GM19372 (cell line): ENCODE results near the gene SBNO1.
"Not testable (repeated sequence)": the region's sequence is repeated elsewhere in the genome, so short reads cannot be mapped to it uniquely, and the experiment has no call there.

Source experiments
- ATAC-seq: cut with Tn5 transposase; IDR thresholded peaks from one replicate; pipeline ENCODE4 v1.9.1; 2021; ENCODE audit warnings: mild to moderate bottlenecking, low read depth, moderate library complexity; ENCODE audit not compliant: unreplicated experiment

SBNO1 gene

DNA sequence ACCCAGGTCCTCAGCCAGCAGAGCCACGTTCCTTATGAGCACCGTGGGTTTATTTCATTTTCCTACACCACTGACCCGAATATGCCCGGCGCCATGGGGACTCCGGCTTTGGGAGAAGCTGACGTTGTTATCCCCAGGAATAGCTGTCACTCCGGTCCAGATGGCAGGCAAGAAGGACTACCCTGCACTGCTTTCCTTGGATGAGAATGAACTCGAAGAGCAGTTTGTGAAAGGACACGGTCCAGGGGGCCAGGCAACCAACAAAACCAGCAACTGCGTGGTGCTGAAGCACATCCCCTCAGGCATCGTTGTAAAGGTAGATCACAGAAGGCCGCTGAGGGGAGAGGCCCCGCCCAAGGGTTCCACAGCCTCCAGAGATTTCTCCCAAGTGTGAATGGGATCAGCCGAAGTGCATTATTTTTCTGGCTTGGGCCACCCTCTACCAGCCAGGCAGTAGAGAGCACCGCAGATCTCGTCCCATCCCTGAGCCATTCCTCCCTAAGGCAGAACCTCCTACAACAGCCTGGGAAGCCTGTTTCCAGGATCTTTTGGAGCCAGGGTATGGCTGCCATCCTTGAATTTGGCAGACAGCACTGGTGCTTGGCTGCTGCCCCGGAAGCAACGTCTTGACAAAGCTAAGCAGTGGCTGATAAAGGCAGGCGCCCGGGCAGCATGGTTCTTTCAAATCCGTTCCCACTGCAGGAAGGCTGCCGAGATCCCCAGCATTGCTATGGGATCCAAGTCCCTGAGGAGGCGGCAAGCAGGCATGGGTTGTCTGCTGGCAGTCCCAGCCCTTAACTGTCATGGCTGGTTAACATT lies 110.8 kb downstream of the SBNO1 start:
- ATAC-seq, result no peak

DNA sequence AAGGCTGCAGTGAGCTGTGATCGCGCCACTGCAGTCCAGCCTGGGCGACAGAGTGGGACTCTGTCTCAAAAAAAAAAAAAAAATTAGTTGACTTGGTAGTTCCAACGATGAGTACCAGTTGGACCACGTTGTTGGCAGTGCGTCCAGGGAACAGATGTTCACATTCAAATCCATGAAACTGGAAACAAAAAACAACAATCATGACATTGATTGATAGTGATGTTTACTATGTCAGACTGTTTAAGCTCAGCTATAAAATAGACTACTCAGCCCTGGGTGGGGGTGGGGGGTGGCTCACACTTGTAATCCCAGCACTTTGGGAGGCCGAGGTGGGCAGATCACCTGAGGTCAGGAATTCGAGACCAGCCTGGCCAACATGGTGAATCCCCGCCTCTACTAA lies 112.3 kb downstream of the SBNO1 start:
- not testable (repeated sequence) for ATAC-seq

DNA sequence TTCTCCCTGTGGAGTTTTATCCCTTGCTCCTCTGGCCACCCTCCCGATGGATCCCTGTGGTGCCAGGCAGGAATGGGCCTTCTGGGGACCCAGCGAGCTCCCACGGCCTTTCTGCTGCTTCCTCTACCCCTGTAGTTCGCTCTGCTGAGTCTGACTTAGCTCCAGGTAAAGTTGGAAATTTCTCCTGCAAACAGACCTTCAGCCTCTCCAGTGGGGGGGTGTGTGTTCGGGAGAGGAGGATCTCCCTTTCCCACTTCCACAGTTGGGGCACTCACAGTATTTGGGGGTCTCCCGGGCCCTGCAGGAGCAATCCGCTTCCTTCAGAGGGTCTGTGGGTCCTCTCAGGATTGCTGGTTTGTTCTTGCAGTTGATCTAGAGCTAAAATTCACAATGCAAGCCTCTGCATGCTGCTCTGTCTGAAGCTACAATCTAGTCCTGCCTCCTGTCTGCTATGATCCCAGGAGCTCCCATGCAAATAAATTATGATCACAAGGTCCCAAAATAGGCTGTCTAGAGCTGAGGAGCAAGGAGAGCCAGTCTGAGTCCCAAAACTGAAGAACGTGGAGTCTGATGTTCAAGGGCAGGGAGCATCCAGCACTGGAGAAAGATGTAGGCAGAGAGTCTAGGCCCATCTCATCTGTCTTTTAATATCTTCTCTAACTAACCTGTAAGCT lies 113.1 kb downstream of the SBNO1 start:
- ATAC-seq, result no peak

DNA sequence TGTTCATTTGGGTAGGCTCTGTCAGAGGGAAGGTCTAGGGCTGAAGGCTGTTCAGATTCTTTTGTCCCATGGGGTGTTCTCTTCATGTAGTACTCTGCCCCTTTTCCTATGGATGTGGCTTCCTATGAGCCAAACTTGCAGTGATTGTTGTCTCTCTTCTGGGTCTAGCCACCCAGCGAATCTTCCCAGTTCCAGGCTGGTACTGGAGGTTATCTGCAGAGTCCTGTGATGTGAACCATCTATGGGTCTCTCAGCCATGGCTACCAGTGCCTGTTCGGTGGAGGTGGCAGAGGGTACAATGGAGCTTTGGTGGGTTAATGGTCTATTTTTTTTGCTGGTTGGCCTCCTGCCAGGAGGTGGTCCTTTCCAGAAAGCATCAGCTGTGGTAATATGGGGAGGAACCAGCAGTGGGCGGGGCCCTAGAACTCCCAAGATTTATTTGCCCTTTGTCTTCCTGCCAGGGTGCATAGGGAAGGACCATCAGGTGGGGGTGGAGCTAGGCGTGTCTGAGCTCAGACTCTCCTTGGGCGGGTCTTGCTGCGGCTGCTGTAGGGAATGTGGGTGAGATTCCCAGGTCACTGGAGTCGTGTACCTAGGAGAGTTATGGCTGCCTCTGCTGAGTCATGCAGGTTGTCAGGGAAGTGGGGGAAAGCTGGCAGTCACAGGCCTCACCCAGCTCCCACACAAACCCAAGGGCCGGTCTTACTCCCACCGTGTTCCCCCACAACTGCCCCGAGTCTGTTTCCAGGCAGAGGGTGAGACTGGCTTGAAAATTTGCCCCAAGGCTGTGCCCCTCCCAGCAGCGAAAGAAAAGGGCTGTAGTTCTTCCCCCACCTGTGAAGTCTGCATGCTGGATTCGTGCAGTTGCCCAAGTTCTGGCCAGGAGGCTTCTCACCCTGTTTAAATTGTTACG lies 113.9 kb downstream of the SBNO1 start:
- ATAC-seq, result no peak

DNA sequence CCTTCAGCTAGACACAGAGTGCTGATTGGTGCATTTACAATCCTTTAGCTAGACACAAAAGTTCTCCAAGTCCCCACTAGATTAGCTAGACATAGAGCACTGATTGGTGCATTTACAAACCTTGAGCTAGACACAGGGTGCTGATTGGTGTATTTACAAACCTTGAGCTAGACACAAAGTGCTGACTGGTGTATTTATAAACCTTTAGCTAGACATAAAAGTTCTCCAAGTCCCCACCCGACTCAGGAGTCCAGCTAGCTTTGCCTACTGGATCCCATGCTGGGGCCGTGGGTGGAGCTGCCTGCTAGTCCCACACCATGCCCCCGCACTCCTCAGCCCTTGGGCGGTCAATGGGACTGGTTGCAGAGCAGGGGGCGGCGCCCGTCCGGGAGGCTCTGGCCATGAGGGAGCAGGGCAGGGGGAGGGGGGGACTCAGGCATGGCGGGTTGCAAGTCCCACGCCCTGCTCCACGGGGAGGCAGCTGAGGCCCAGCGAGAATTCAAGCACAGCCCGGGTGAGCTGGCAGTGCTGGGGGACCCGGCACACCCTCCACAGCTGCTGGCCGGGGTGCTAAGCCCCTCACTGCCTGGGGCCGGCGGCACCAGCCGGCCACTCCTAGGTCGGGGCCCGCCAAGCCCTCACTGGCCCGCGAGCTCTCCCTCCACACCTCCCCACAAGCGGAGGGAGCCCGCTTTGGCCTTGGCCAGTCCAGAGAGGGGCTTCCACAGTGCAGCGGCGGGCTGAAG lies 115.5 kb downstream of the SBNO1 start:
- not testable (repeated sequence) for ATAC-seq

DNA sequence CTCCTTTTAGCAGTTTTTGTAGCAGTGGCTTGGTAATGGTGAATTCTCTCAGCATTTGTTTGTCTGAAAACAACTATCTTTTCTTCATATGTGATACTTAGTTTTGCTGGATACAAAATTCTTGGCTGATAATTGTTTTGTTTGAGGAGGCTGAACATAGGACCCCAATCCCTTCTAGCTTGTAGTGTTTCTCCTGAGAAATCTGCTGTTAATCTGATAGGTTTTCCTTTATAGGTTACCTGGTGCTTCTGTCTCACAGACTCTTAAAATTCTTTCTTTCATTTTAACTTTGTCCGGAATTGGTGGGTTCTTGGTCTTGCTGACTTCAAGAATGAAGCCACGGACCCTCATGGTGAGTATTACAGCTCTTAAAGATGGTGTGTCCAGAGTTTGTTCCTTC lies 116.5 kb downstream of the SBNO1 start:
- not testable (repeated sequence) for ATAC-seq

DNA sequence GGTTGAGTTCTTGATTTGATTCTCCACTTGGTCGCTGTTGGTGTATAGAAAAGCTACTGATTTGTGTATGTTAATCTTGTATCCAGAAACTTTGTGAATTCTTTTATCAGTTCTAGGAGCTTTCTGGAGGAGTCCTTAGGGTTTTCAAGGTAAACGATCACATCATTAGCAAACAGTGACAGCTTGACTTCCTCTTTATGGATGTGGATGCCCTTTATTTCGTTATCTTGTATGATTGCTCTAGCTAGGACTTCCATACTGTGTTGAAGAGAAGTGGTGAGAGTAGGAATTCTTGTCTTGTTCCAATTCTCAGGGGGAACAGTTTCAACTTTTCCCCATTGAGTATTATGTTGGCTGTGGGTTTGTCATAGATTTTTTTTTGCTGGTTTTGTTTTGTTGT lies 119.0 kb downstream of the SBNO1 start:
- ATAC-seq, result no peak

DNA sequence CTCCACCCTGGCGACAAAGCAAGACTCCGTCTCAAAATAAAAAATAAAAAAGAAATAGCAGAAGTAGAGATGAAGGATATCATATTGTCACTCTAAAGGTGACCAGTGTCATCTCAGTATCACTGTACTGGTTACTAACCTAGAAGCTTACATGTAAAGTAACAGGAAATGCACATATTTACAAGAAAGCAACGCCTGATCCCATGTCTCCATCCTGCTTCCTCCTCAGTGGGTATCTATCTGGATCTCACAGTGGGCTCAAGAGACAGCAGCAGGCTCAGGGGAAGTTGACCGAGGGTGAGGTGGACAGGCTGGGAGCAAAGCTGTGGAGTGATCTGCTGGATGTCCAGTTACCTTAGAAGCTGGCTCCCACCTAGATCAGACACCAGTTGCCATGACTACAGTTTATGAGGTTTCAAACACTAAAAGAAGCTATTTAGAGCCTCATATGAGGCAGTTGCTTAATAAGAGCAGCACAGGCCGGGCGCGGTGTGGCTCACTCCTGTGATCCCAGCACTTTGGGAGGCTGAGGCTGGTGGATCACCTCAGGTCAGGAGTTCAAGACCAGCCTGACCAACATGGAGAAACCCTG lies 120.9 kb downstream of the SBNO1 start:
- no peak for ATAC-seq

DNA sequence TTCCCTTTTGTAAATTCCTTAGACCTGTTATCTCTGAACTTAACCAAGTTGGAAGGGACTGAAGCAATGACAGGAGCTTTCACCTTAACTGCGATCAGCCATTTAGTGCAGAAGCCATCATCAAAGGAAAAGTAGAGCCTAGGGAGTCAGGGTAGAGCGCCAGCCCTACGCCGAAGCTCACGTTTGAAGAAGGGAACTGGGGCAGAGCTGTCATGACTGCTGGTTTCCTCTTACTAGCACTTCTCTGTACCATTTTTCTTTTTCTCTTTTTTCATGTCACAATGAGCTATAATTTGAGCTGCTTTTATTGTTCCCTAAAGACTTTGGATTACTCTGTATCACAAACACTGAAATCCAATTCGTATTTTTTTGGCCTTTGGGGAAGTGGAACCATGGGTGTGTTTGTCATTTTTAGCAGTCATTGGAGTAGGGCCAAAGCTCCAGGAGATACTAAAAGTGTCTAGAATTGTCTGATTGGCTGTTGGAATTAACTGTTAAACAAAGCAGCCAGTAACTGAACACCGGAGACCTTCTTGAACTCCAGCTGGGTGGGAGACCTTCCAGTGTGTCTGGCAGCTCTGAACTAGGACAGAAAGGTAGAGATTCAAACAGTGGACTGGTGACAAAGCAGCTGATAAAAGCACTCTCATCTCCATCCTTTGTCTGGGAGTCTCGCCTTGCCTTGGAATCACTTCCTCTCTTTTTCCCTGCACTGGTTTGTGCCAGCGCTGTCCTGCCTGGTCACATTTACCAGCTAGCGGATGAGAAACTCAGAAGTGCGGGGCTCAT lies 122.3 kb downstream of the SBNO1 start:
- no peak for ATAC-seq
